Lung (tissue), 12 donors: ENCODE measurements around the gene KCNH4. TPM values are rescaled to one million over a fixed set of nuclear protein-coding genes. Genes with fewer than 3 reads are reported as not detected.

Experiments
- ATAC-seq: fragments of 200-7000 bp; cut with Tn5 transposase; one replicate; pipeline ENCODE4 v1.9.1; 2020; ENCODE audit warnings: moderate number of reproducible peaks; ENCODE audit not compliant: insufficient read depth, low FRiP score
- DNase-seq, 3 donors: peaks; one replicate each; pipeline ENCODE4 v3.0.0-alpha.2; 2013 to 2017
- H3K27ac ChIP-seq, 2 donors: one replicate each; pipeline ENCODE4 v1.5.1; 2013; ENCODE audit warnings: mild to moderate bottlenecking in 2 of 2, moderate library complexity in 2 of 2, control low read depth in 1 of 2, inconsistent platforms in 1 of 2, low read depth in 1 of 2, low read length in 1 of 2
- H3K27me3 ChIP-seq, 3 donors: one replicate each; pipeline ENCODE4 v1.5.1; 2013; ENCODE audit warnings: low read length in 2 of 3; ENCODE audit not compliant: control insufficient read depth in 3 of 3, insufficient read depth in 3 of 3
- H3K36me3 ChIP-seq, 4 donors: one replicate each; pipeline ENCODE4 v1.5.1; 2013; ENCODE audit warnings: low read length in 4 of 4, mild to moderate bottlenecking in 1 of 4, moderate library complexity in 1 of 4; ENCODE audit not compliant: control insufficient read depth in 4 of 4, insufficient read depth in 4 of 4
- H3K4me1 ChIP-seq, 5 donors: one replicate each; pipeline ENCODE4 v1.5.1; 2013; ENCODE audit warnings: low read length in 5 of 5, mild to moderate bottlenecking in 2 of 5, moderate library complexity in 1 of 5; ENCODE audit not compliant: control insufficient read depth in 5 of 5, insufficient read depth in 5 of 5
- H3K4me3 ChIP-seq: one replicate; pipeline ENCODE4 v1.5.1; 2013; ENCODE audit warnings: mild to moderate bottlenecking, control low read depth, moderate library complexity
- H3K9ac ChIP-seq, 2 donors: one replicate each; pipeline ENCODE4 v1.5.1; 2013; ENCODE audit warnings: low read length in 2 of 2, control low read depth in 1 of 2; ENCODE audit not compliant: insufficient read depth in 1 of 2
- H3K9me3 ChIP-seq, 4 donors: one replicate each; pipeline ENCODE4 v1.5.1; 2013; ENCODE audit warnings: low read length in 3 of 4, mild to moderate bottlenecking in 1 of 4, moderate library complexity in 1 of 4; ENCODE audit not compliant: control insufficient read depth in 4 of 4, insufficient read depth in 3 of 4
- WGBS, 2 donors: extraction: QIAGEN DNeasy Blood & Tissue Kit; methylation state at CpG; one replicate each; pipeline ENCODE4 v1.1.7; 2013; 5-methylcytosine and 5-hydroxymethylcytosine counted together
- polyA plus RNA-seq, 2 donors: library from polyadenylated mRNA; stranded (reverse); fragments of 200-250 nt; gene quantifications; one replicate each; pipeline ENCODE4 v1.2.1, GENCODE V29; 2013
- total RNA-seq, 2 donors: library from RNA; depleted of rRNA in 1 of 2; stranded (reverse); fragments of >200 nt in 1 of 2; gene quantifications; one replicate each; pipeline ENCODE4 v1.2.1, GENCODE V29; 2014 to 2021
- TF ChIP-seq, protein P1 (sequence below): IDR thresholded peaks from 2 replicates; pipeline ENCODE4 v1.5.1; 2012; ENCODE audit warnings: mild to moderate bottlenecking; ENCODE audit errors: control extremely low read depth, extremely low read depth
- donor health status: control.
- donor health status: control.
- donor health status: Bipolar disorder and iron deficiency.
- donor health status: healthy.
- donor health status: DM: yes; HTN: yes; CAD: no.

Gene KCNH4
- total and polyA plus RNA-seq, 4 donors: 0.04 to 0.57 (median 0.21) TPM

DNA sequence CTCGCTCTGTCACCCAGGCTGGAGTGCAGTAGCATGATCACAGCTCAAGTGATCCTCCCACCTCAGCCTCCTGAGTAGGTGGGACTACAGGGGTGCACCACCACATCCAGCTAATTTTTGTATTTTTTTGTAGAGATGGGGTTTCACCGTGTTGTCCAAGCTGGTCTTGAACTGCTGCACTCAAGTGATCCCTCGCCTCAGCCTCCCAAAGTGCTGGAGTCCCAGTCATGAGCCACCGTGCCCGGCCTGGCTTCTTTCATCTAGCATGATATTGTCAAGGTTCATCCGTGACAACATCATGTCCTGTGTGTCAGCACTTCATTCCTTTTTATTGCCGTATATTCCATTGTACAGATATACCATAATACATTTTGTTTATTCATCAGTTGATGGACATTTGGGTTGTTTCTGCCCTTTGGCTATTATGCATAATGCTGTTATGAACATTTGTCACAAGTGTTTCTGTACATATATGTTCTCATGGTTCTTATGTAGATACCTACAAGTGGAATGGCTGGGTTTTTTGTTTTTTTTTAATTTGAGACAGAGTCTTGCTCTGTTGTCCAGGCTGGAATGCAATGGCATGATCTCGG, 16.7 kb upstream of the KCNH4 start:
- peaks cover 0 to 15% (median 9%) of the 10 kb centered on the region in 5 donors for H3K4me1 ChIP-seq
- H3K4me3 ChIP-seq: no peak overlapping the region
- no peaks in the 10 kb centered on the region for H3K27me3 ChIP-seq
- TF ChIP-seq, protein P1, sequence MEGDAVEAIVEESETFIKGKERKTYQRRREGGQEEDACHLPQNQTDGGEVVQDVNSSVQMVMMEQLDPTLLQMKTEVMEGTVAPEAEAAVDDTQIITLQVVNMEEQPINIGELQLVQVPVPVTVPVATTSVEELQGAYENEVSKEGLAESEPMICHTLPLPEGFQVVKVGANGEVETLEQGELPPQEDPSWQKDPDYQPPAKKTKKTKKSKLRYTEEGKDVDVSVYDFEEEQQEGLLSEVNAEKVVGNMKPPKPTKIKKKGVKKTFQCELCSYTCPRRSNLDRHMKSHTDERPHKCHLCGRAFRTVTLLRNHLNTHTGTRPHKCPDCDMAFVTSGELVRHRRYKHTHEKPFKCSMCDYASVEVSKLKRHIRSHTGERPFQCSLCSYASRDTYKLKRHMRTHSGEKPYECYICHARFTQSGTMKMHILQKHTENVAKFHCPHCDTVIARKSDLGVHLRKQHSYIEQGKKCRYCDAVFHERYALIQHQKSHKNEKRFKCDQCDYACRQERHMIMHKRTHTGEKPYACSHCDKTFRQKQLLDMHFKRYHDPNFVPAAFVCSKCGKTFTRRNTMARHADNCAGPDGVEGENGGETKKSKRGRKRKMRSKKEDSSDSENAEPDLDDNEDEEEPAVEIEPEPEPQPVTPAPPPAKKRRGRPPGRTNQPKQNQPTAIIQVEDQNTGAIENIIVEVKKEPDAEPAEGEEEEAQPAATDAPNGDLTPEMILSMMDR: no peak
- no peak overlapping the region for H3K27ac ChIP-seq
- H3K9me3 ChIP-seq: no peaks in the 10 kb centered on the region
- no peak overlapping the region for H3K9ac ChIP-seq
- ATAC-seq: no peak
- DNase-seq: no peak
- H3K36me3 ChIP-seq: peaks cover 0 to 27% (median 9%) of the 10 kb centered on the region in 4 donors
- 93 to 94% methylated on average over 8 of the region's 8 CpGs for WGBS, 2 donors

DNA sequence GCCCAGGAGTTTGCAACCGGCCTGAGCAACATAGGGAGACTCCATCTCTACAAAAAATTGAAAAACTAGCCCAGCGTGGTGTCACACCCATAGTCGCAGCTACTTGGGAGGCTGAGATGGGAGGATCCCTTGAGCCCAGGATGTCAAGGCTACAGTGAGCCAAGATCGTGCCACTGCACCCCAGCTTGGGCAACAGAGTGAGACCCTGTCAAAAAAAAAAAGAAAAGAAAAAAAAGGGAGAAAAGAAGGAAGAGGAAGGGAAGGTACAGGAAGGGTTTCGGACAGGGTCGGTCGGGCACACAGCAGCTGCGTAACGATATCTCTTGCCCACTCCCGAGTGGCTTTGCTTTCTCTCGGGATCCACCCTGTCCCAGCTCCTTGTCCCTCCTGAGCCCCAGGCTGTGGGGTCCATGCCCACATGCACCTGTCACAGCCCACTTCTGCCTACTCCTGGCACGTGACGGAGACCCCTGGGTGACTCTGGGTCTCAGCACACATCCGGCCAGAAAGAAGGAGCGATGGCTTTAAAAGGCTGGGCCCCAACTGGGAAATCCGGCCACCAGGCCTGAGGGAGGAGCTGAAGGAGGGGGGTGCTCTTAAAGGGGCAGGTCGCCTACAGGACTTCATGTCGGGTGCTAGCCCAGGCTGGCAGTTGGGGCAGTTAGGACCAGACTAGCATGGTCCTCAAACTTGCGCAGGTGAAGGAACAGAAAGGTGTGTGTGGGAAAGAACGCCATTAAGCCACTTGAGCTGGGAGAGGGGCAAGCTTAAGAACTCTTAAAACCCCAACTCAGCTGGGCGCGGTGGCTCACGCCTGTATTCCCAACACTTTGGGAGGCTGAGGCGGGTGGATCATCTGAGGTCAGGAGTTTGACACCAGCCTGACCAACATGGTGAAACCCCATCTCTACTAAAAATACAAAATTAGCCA, 13.3 kb upstream of the KCNH4 start, which contains the start of gene GHDC:
TSS of gene GHDC (minus strand) at position 526 of the 931 bp plus-strand sequence. CDS start 913 bp downstream, outside the sequence.
- peak within 1 kb of the TSS; percentile 54 for H3K4me3 ChIP-seq
- ATAC-seq (peak; percentile 83), DNase-seq (peak; percentile 86 to 88 (median 87))
- H3K9me3 ChIP-seq: no peaks in the 10 kb centered on the region
- TF ChIP-seq, protein P1: peak; percentile 61
- peak within 1 kb of the TSS; percentile 27 to 89 for H3K27ac ChIP-seq
- H3K36me3 ChIP-seq: peaks cover 0 to 13% (median 0%) of the 10 kb centered on the region in 4 donors
- H3K9ac ChIP-seq: peak within 1 kb of the TSS; percentile 34 to 84
- 16 to 20% methylated on average over 24 of the region's 24 CpGs for WGBS, 2 donors
- peaks cover 0 to 15% (median 0%) of the 10 kb centered on the region in 5 donors for H3K4me1 ChIP-seq
- no peaks in the 10 kb centered on the region for H3K27me3 ChIP-seq

DNA sequence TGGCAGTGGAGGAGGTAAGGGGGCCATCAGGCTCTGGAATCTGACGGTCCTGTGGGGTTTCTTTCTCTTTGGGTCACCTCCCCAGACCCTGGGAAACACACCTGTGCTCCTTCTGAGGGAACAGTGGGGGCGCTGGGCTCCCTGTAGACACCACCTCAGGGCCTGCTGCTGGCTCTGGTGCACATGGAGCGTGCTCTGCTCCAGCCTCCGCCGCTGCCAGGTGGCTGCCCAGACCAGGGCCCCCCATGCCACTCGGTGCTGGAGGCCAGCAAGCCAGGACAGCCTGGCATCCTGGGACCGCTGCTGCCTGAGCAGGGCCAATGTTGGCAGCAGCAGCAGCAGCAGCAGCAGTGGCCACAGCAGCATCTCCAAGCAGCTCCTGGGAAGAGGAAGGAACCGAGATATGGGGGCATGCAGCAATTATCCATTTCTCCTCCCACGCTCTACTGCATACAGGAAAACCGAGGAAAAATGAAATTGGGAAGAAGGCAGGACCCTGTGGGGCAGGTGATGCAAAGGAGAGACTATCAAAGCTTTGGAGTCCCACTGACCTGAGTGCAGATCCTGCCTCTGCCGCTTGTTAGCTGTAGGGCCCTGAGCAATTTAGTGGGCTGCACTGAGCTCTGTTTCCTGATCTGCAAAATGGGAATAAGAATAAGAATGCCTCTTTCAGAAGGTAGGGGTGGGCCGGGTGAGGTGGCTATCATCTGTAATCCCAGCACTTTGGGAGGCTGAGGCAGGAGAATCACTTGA, 12.4 kb upstream of the KCNH4 start:
- ATAC-seq: no peak
- peak overlapping the region in 1 of 2 donors; percentile 62 for H3K27ac ChIP-seq

More for the DNA sequence above, 12.4 kb upstream of the KCNH4 start:
- H3K4me1 ChIP-seq: peaks cover 0 to 15% (median 0%) of the 10 kb centered on the region in 5 donors
- 67 to 75% methylated on average over 12 of the region's 12 CpGs for WGBS, 2 donors
- TF ChIP-seq, protein P1: no peak
- no peak for DNase-seq
- peaks cover 0 to 13% (median 0%) of the 10 kb centered on the region in 4 donors for H3K36me3 ChIP-seq
- H3K4me3 ChIP-seq: peak overlapping the region; percentile 54
- H3K9me3 ChIP-seq: no peaks in the 10 kb centered on the region
- no peak overlapping the region for H3K9ac ChIP-seq
- H3K27me3 ChIP-seq: no peaks in the 10 kb centered on the region
